Breast epithelium (tissue), 4 donors: ENCODE measurements around the gene LMX1A. TPM values are rescaled to one million over a fixed set of nuclear protein-coding genes. Genes with fewer than 3 reads are reported as not detected.
A peak's percentile ranks its signal among the peaks of the same experiment; 100 is the strongest.

ENCODE experiments used
- DNase-seq, 2 donors: peaks; one replicate each; pipeline ENCODE4 v3.0.0-alpha.2; 2019; ENCODE audit warnings: low spot score in 2 of 2
- H3K27ac ChIP-seq, 2 donors: fragments of 200-600 bp; sonication (generic) in 1 of 2; one replicate each; pipeline ENCODE4 v1.5.1; 2016 to 2019; ENCODE audit warnings: mild to moderate bottlenecking in 1 of 2
- H3K27me3 ChIP-seq, 2 donors: fragments of 200-600 bp; sonication (generic) in 1 of 2; one replicate each; pipeline versions ENCODE4 v1.5.1 to v1.6.0; 2017 to 2019; ENCODE audit warnings: control low read depth in 1 of 2, mild to moderate bottlenecking in 1 of 2
- H3K36me3 ChIP-seq: fragments of 200-600 bp; one replicate; pipeline ENCODE4 v1.5.1; 2019
- H3K4me1 ChIP-seq, 2 donors: fragments of 200-600 bp; sonication (generic); one replicate each; pipeline ENCODE4 v1.5.1; 2016 to 2019; ENCODE audit warnings: control low read depth in 1 of 2
- H3K4me3 ChIP-seq, 3 donors: fragments of 200-600 bp; sonication (generic); 1 replicate in 2 of 3; 2 replicates in 1 of 3; pipeline ENCODE4 v1.5.1; 2016 to 2019; ENCODE audit warnings: mild to moderate bottlenecking in 3 of 3, moderate library complexity in 2 of 3
- H3K9me3 ChIP-seq, 2 donors: fragments of 200-600 bp; sonication (generic) in 1 of 2; one replicate each; pipeline ENCODE4 v1.5.1; 2016 to 2019; ENCODE audit warnings: control low read depth in 1 of 2
- CTCF ChIP-seq, 3 donors: fragments of 450-650 bp; IDR thresholded peaks; one replicate each; pipeline ENCODE4 v1.5.1; 2016 to 2017; ENCODE audit warnings: antibody characterized with exemption in 3 of 3, mild to moderate bottlenecking in 3 of 3, moderate library complexity in 3 of 3
- POLR2A ChIP-seq: fragments of 450-650 bp; IDR thresholded peaks from one replicate; pipeline ENCODE4 v1.6.1; 2016; ENCODE audit warnings: antibody characterized with exemption, mild to moderate bottlenecking, moderate library complexity
- POLR2AphosphoS5 ChIP-seq, 3 donors: sonication (generic); formaldehyde crosslinking; IDR thresholded peaks; one replicate each; pipeline ENCODE4 v1.6.1; 2017; ENCODE audit warnings: antibody characterized with exemption in 3 of 3
- intact Hi-C: fragments of 100-400 bp; cut with DNase I; formaldehyde crosslinking; loops from one replicate; pipeline ENCODE4 v1.15.1; 2023; ENCODE audit warnings: low total_unique reads
- total RNA-seq, 3 donors: library from RNA; depleted of rRNA; stranded (reverse); fragments of >200 nt; gene quantifications; one replicate each; pipeline ENCODE4 v1.1.0, GENCODE V29; 2016

Gene LMX1A
- total RNA-seq, 3 donors from 2014 or later = 1.3 TPM; not detected in 2

GRCh38 chr1:165367375-165367993, 11.0 kb upstream of the LMX1A start:
- intact Hi-C loops = no loop called here

GRCh38 chr1:165365341-165365740, 8.8 kb upstream of the LMX1A start:
- no peak overlapping the region for H3K4me3 ChIP-seq
- intact Hi-C loops = no loop called here
- H3K4me1 ChIP-seq = no peaks in the 10 kb centered on the region
- TF ChIP-seq CTCF (IDR thresholded peaks at IDR 0.05) = no peak
- no peak for TF ChIP-seq POLR2AphosphoS5 (IDR thresholded peaks at IDR 0.05)
- TF ChIP-seq POLR2A = no peak
- no peak overlapping the region for H3K27ac ChIP-seq
- no peaks in the 10 kb centered on the region for H3K36me3 ChIP-seq
- peaks cover 0 to 4% of the 10 kb centered on the region in 2 donors for H3K27me3 ChIP-seq
- no peak for DNase-seq
- H3K9me3 ChIP-seq = no peaks in the 10 kb centered on the region

More at GRCh38 chr1:165367375-165367993, 11.0 kb upstream of the LMX1A start:
- peaks cover 0 to 4% of the 10 kb centered on the region in 2 donors for H3K27me3 ChIP-seq
- no peak overlapping the region for H3K27ac ChIP-seq
- H3K4me3 ChIP-seq = no peak overlapping the region
- H3K9me3 ChIP-seq = no peaks in the 10 kb centered on the region
- TF ChIP-seq POLR2AphosphoS5 (IDR thresholded peaks at IDR 0.05) = no peak
- no peak for TF ChIP-seq POLR2A
- TF ChIP-seq CTCF (IDR thresholded peaks at IDR 0.05) = peak; percentile 78 to 88 (median 78)
- H3K4me1 ChIP-seq = no peaks in the 10 kb centered on the region
- DNase-seq = peak; percentile 71 to 77
- H3K36me3 ChIP-seq = no peaks in the 10 kb centered on the region

GRCh38 chr1:165364568-165365133, 8.1 kb upstream of the LMX1A start:
- H3K27me3 ChIP-seq = no peaks in the 10 kb centered on the region
- intact Hi-C loops = no loop called here
- no peaks in the 10 kb centered on the region for H3K9me3 ChIP-seq
- H3K27ac ChIP-seq = no peak overlapping the region
- no peak overlapping the region for H3K4me3 ChIP-seq
- H3K36me3 ChIP-seq = no peaks in the 10 kb centered on the region
- DNase-seq = peak in 1 of 2 donors; percentile 52
- no peaks in the 10 kb centered on the region for H3K4me1 ChIP-seq
- TF ChIP-seq POLR2AphosphoS5 (IDR thresholded peaks at IDR 0.05) (no peak), CTCF (IDR thresholded peaks at IDR 0.05) (no peak), POLR2A (no peak)

- H3K27ac ChIP-seq = no peak overlapping the region
- no peak for TF ChIP-seq POLR2A
- no peak for TF ChIP-seq CTCF (IDR thresholded peaks at IDR 0.05)
- no peak for TF ChIP-seq POLR2AphosphoS5 (IDR thresholded peaks at IDR 0.05)
- no peak for DNase-seq
- intact Hi-C loops = no loop called here
- H3K4me3 ChIP-seq = peak overlapping the region; percentile 42 to 70 (median 53)
- no peaks in the 10 kb centered on the region for H3K9me3 ChIP-seq
- peaks cover 0 to 5% of the 10 kb centered on the region in 2 donors for H3K4me1 ChIP-seq
- peaks cover 6 to 55% of the 10 kb centered on the region in 2 donors for H3K27me3 ChIP-seq
- no peaks in the 10 kb centered on the region for H3K36me3 ChIP-seq
Measured at GRCh38 chr1:165356876-165357275, 361 bp upstream of the LMX1A start.

GRCh38 chr1:165355139-165355976, 1.2 kb downstream of the LMX1A start:
- Histone ChIP-seq H3K27me3 (peaks cover 6 to 70% of the 10 kb centered on the region in 2 donors), H3K27ac (no peak overlapping the region), H3K4me3 (peak overlapping the region; percentile 42 to 70 (median 53)), H3K4me1 (peaks cover 0 to 5% of the 10 kb centered on the region in 2 donors), H3K36me3 (no peaks in the 10 kb centered on the region), H3K9me3 (no peaks in the 10 kb centered on the region)
- intact Hi-C loops = no loop called here
- no peak for DNase-seq
- no peak for TF ChIP-seq POLR2AphosphoS5 (IDR thresholded peaks at IDR 0.05)
- no peak for TF ChIP-seq POLR2A
- no peak for TF ChIP-seq CTCF (IDR thresholded peaks at IDR 0.05)
